T47D (cell line): ENCODE data around the gene SPACA4.

Experiments
- DNase-seq, 2 experiments: peaks; one replicate each; pipeline versions ENCODE4 v3.0.0 to v3.0.0-alpha.2; 2011 to 2012; ENCODE audit warnings: low read depth in 1 of 2, low spot score in 1 of 2
- JUND ChIP-seq: IDR thresholded peaks from 2 replicates; pipeline ENCODE4 v1.6.1; 2012; ENCODE audit warnings: low read depth
- in situ Hi-C: cut with HindIII; loops from 2 replicates; pipeline ENCODE4 v1.10.0; 2016; ENCODE audit warnings: low sequenced_read_pairs, low pct_unique_long_range_greater_than_20kb

The SPACA4 gene

DNA sequence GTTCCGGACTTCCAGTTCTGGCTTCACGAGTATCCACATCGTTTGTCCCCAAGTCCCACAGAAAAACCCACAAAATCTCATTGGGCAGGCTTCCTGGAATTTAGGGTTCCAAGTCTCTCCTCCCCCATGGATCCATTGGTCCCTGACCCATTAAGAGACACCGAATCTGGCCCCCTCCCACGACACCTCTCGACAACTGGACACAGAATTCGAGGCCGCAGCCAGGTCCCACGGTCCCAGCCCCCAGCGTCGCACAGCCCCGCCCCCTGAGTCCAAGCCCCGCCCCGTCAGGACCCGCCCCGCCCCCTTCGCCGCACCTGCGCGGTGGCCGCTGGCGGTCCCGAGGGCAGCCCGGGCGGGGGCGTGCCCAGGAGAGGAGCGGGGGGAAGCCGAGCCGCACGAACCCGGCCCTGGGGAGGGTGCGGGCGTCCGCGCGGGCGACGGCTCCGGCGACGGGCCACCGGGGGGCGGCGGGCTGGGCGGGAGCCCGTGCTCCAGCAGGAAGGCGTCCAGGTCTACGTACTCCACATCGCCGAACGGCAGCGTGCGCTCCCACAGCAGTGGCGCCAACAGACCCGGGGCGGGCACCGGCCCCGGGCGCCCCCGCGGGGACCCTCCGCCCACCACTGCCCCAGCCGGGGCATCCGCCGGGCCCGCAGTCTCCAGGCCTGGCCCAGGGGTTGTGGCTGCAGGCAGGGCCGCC, 28.9 kb downstream of the SPACA4 start:
- in situ Hi-C loops = no loop called here
- no peak for TF ChIP-seq JUND
- DNase-seq = peak; percentile 61 to 80

- in situ Hi-C loops = no loop called here
- no peak for DNase-seq
These were observed 29.7 kb downstream of the SPACA4 start for GRCh38 chr19:48635966-48636858.

DNA sequence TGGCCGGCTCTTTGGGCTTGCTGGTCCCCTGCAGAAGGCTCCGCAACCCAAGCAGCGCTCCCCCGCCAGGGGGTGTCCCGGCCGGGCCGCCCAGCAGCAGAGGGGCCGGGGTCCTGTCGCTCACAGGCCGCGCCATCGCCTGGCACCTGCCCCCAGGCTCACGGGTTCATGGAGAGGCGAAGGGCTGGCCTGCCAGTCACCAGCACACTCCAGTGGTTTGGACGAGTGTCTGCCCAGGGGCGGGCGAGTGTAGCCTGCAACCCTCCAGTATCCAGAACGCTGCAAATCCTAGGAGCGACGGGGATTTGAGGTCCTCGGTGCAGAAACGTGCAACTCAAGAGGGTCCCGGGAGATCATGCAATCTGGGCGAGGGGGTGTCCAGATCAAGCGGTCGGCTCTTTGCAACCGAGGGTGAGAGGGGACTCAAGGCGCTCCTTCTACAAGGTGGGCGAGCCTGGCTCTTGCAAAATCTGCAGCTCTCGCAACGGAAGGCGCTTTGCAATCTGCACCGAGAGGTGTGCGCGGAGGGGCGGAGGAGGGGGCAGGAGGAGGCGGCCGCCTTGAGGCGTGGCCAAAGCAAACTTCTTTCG, 30.4 kb downstream of the SPACA4 start, which contains the start of gene DBP:
Gene DBP (minus strand): TSS at position 521 of the 590 bp plus-strand sequence. CDS start 385 bp downstream, at position 136.
- in situ Hi-C loops = no loop called here
- no peak for TF ChIP-seq JUND
- peak in 1 of 2 experiments; percentile 63 for DNase-seq

More at GRCh38 chr19:48635966-48636858, 29.7 kb downstream of the SPACA4 start:
- TF ChIP-seq JUND = no peak

DNA sequence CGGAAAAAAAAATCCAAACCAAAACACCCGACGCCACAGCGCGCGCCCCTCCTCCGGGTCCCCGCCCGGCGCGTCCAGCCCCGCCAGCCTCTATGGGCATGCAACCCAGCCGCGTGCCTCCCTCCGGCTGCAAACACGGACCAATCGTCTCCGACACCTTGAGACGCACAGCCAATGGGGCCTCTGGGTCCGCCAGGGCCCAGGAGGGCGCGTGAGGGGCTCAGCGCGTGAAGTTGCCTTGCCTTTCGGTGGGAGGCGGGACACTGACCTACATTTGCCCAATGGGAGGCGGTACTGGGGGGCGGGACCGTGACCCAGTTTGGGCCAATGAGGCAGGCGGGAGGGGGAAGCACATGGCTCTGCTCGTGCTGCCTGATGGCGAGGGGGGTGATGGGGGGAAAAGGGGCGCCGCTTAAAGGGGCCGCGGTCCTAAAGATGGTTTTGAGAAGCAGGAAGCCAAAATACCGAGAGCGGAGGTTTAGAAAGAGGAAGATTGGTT, 31.0 kb downstream of the SPACA4 start:
- no peak for TF ChIP-seq JUND
- DNase-seq = peak; percentile 94 to 99
- in situ Hi-C loops = no loop called here

- TF ChIP-seq JUND = no peak
- DNase-seq = peak; percentile 63 to 96
- in situ Hi-C loops = no loop called here
These were observed 31.6 kb downstream of the SPACA4 start for GRCh38 chr19:48637948-48638830.

GRCh38 chr19:48638831-48639381, 32.4 kb downstream of the SPACA4 start:
- no peak for TF ChIP-seq JUND
- in situ Hi-C loops = no loop called here
- peak in 1 of 2 experiments; percentile 51 for DNase-seq

DNA sequence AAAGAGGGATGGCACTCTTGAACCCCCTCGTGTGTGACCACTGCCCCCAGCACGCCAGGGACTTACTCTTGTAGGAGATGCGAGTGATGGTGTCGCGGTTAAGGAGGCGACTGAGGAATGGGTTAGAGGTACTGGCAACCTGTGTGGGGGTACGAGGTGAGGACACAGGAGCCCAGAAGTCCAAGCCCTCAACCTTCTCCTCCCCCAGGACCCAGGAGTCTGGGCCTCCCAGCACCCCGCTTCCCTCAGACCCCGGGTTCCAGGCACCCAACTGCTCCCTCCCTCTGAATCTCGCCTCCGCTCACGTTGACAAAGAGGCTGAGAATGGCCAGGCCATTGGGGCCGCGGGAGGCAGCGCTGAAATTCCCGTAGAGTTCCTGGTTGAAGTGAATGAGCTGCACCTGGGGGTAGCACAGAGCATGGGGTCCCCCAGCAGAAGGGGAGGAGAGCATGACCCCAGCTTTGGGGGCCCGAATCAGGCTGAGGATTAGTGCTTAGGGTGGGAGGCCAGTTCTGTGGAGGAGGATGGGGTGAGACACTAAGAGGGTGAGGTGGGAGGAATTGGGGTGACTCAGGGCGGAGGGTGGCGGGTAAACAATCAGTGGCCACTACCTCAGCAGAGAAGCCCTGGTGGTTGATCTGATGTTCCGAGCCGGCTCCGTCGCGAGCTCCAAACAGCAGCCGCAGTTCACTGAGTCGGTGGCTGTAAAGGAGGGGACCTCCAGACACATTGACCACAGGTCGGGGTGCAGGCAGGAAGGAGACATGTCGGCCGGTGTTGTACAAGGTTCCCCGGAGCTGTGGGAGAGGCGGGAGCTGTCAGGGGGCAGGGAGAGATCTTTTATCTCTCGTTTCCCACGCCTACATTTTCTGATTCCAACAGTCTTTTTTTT, 33.2 kb downstream of the SPACA4 start:
- TF ChIP-seq JUND = no peak
- in situ Hi-C loops = no loop called here
- no peak for DNase-seq

GRCh38 chr19:48641850-48642249, 35.3 kb downstream of the SPACA4 start:
- in situ Hi-C loops = no loop called here
- DNase-seq = no peak
- no peak for TF ChIP-seq JUND

GRCh38 chr19:48642862-48643261, 36.3 kb downstream of the SPACA4 start:
- TF ChIP-seq JUND = no peak
- no peak for DNase-seq
- in situ Hi-C loops = no loop called here

- TF ChIP-seq JUND = no peak
- in situ Hi-C loops = no loop called here
- no peak for DNase-seq
These were observed 37.8 kb downstream of the SPACA4 start for GRCh38 chr19:48644355-48644754.
